HG02798 (cell line): ENCODE data around the gene RFX4.
"Not testable (repeated sequence)": the region's sequence is repeated elsewhere in the genome, so short reads cannot be mapped to it uniquely, and the experiment has no call there.

ENCODE experiments used
- ATAC-seq: cut with Tn5 transposase; IDR thresholded peaks from one replicate; pipeline ENCODE4 v1.9.1; 2021; ENCODE audit warnings: mild to moderate bottlenecking; ENCODE audit not compliant: unreplicated experiment, poor library complexity

Gene RFX4

DNA sequence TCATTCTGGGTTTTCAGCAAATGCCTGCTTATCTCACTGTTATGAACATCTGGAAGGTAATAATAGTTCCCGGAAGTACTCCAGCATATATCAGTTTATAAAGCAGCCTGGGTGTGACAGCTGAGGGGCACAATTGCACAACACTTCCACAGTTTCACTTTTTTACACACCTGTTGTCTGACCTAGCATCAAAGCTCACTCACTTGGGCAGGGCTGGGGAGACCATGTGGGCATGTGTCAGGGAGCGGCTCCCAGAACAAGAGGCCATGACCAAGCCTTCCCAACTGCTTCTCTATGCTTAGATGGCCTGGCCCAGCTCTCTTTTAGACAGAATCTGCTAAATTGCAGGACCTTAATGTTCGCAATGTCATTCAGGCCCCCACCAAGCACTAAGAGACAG, 140.6 kb downstream of the RFX4 start:
- ATAC-seq = no peak

- no peak for ATAC-seq
Observed at GRCh38 chr12:106724116-106724515, 141.3 kb downstream of the RFX4 start.

DNA sequence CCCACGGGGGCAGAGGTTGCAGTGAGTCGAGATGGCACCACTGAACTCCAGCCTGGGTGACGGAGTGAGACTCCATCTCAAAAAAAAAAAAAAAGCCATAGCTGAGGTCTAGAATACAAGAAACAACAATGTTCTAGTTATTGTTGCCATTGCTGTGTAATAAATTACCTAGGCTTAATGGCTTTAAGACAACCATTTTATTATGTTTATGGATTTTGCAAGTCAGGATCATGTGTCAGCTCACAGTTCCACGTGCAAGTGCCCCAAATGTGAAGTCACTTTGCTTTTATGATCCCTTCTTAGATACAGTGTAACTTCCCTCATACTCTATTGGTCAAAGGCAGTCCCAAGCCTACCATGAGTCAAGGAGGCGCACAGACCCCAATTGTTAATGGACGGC, 142.1 kb downstream of the RFX4 start:
- no peak for ATAC-seq

DNA sequence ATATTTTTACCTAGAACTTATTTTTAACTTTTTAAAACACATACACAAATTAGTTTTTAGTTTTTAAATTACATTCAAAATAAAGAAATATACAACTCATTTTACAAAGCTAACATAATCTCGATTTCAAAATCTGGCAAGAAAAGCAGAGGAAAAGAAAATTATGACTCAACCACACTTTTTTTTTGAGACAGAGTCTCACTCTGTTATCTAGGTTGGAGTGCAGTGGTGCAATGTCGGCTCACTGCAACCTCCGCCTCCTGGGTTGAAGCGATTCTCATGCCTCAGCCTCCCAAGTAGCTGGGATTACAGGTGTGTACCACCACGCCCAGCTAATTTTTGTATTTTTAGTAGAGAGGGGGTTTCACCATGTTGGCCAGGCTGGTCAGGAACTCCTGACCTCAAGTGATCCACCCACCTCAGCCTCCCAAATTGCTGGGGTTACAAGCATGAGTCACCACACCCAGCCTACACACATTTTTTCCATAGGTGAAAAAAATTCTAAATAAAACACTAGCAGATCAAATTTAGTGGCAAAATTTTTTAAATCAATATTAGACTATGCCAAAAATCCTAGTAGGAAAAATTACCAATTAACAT, 143.9 kb downstream of the RFX4 start:
- ATAC-seq = not testable (repeated sequence)

- no peak for ATAC-seq
Observed at GRCh38 chr12:106729611-106730010, 146.8 kb downstream of the RFX4 start.

- ATAC-seq = no peak
Observed at GRCh38 chr12:106732890-106733289, 150.1 kb downstream of the RFX4 start.

DNA sequence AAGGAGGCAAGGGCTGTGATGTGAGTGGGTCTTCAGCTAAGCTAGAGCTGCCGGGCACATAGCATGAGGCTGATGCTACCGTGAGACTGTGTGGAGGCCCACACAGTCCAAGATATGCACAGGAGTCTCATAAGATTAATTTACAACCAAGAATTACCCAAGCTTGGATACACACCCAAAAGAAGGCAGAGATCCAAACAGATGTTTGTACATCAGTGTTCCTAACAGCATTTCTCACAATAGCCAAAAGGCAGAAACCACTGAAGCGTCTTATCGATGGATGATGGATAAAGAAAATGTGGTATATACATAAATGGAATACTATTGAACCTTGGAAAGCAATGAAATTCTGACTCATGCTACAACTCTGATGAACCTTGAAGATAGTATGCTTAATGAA, 150.9 kb downstream of the RFX4 start:
- ATAC-seq = no peak

DNA sequence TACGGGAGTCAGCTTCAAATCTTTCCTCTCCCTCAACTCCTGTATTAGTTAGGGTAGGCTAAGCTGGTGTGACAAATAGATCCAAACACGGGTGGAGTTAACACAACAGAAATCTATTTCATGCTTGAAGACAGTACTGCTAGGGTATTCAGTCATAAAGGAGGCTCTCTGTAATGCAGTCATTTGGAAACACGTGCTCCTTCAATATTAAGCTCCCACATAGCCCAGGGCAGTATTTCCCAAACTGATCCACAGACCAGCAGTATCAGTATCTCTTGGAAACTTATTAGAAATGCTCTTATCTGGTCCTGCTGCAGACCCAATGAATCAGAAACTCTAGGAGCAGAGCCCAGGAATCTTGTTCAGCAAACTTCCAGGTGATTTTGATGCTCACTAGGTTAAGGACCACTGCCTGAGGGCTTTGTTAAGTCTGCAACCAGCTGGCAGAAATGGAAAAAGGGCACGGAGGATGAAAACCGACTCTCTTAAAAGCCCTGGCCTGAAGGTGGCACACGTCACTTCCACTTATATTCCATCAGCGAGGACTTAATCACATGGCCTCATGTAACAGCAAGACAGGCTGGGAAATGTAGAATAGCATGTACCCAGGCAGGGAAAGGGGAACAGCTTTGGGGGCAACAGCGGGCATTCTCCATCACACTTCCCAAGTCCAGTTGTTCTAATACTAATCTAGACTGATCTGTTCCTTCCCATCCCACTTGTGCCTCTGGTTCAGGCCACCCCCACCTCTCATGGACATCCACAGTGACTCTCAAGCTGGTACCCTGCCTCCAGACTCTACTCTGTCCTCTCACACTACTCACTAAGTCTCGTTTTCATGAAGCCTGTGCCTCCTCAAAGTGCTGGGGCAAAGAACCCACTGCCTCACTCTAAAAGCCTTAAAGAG, 153.5 kb downstream of the RFX4 start:
- no peak for ATAC-seq

DNA sequence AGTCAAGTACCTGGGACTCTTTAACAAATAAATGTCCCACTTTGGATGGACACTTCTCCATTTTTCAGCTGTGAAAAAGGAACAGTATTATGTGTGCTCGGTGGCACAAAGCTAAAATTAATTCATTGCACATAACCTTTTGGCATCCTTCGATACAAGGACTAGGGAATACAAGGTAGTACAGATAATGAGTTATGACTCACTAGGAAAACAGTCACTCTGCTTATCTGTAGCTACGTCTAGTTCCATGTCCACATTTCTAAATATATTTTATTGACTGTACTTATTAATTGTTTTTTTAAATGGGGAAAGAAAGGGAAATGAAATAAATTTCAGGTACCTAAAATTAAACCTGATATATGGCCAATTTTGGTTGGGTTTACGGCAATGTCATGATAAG, 156.5 kb downstream of the RFX4 start:
- no peak for ATAC-seq

DNA sequence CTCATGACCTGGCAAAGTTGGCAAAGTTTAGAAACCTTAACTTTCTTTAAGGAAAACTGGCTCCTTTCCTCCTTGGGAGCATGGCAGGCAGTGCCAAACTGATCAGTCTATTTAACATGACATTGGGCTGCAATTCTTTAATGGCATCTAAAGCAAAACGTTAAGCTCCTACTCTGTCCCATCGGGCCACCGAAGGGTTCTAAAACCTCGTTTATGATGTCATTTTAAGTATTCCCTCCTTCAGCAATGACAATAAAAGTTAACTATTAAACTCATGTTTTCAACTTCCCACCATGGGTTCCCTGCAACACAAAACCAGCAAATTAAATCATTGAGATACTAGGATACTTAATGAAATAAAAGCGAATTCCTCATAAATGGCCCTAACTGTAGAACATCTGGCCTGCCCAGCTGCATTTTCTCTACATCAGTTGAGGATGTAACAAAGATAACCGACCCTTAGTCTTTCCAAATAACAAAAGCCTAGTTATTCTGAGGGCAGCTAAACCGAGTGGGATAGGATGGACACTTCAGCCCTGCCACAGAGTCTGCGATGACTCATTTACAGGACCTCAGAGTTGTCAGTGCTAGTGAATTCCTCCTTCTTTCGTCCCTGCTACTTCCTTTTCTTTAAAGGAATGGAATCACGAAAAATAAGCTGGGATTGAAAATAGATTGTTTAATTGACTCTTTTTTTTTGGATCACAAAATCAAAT, 157.2 kb downstream of the RFX4 start:
- ATAC-seq = no peak

DNA sequence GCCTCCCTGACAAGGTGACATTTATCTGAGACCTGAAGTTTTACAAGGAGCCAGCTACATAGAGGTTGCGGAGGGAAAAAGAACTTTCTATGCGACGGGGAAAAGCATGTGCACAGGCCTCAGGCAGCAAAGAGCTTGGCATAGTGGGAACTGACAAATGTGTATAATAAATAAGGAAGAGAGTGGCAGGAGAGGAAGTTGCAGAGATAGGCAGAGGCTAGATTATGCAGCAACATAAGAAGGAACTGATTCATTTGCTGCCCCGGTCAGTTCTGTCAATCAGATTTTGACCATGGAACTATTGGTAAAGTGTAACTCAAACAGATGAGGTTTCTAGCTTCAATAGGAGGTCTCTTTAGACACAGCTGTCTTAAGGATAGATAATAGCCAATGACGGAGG, 158.0 kb downstream of the RFX4 start:
- no peak for ATAC-seq

DNA sequence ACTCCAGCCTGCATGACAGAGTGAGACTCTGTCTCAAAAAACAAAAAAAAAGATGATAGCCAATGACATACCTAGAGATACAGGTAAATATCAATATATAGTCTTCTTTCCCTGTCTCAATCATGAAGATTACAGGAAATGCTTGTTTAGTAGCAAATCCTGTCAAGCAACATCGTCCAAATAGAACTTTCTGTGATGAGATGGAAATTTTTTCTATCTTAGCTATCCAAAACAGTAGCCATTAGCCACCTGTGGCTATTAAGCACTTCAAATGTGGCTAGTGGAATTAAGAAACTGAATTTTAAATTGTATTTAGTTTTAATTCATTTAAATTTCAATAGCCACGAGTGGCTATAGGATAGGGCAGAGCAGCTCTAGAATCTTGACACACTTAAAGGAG, 158.4 kb downstream of the RFX4 start:
- no peak for ATAC-seq

GRCh38 chr12:106743270-106743988, 160.6 kb downstream of the RFX4 start:
- no peak for ATAC-seq

DNA sequence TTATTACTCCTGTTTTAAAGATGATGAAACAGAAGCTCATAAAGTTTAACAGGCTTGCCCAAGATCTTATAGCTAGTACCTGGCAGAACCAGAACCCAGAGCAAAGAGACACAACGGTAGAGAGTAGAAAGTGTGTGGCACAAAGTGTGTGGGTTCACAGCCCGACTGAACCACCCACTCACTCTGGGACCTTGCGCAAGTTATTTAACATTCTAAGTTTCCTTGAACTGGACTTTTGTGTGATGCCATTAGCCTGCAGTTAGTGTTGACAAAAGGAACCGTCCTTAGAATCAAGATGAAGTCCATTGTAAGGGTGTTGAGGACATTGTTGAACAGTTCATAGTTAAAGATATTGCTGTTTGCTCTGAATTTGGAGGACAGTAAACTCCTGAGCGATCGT, 161.8 kb downstream of the RFX4 start:
- no peak for ATAC-seq

DNA sequence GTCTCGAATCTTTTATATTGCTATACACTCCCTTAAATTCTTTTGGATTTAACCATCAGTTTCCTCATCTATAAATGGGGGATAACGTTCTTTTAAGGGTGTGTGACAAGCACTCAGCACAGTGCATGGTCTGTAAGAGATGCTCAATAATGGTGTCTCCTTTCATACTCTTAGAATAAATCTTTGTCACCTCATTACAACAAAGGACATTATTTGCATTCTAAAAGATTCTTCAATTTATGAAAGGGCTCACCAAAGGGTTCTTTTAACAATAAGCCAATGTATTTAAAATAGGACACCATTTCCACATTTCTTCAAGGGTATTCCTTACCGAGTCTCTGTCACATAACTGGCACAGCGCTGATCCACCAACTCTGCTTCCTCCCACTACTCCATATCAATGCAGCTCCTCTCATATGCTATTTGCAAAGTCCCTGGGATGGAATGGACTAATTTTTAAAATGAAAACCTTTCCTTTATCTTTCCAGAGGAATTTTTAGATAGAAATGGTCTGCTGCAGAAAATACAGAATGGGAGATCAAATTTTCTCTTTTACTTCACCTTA, 162.5 kb downstream of the RFX4 start:
- ATAC-seq = no peak

- ATAC-seq = no peak
Observed at GRCh38 chr12:106747973-106748436, 165.2 kb downstream of the RFX4 start.

GRCh38 chr12:106750524-106750923, 167.7 kb downstream of the RFX4 start:
- no peak for ATAC-seq

DNA sequence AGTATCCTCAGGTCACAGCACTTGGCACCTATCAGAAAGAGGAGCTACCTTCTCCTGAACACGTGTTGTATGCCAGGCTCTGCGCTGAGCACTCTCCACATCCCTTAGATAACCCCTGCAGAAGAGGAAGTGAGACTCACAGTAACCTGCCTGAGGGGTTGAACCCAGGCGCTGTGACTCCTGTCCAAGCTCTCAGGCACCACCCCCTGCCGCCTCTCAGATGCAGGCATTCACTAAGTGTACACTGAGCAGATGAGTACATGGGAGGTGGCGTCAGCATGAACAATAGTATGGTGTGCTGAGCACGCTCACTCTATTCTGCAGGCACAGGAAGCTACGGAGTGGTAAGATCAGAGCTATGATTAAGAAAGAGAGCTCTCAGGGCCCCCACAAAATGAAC, 170.7 kb downstream of the RFX4 start:
- ATAC-seq = peak; percentile 99

DNA sequence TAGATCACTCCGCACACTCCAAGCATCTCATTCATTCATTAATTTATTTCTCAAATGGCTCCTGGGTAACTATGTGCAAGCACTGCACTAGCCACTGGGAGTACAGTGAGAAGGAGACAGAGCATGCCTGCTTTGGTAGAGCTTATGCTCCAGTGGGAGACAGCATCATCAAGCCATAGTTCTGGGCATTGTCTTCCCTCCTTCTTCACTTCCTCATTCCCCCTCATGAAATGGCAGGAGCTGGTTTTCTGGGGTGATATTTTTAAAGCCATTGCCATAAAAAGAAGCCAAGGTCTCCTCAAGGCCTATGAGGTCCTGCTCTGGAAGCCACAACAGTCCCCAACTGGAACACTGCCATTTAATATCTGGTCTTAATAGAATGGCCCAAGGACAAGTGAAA, 171.5 kb downstream of the RFX4 start:
- ATAC-seq = no peak

DNA sequence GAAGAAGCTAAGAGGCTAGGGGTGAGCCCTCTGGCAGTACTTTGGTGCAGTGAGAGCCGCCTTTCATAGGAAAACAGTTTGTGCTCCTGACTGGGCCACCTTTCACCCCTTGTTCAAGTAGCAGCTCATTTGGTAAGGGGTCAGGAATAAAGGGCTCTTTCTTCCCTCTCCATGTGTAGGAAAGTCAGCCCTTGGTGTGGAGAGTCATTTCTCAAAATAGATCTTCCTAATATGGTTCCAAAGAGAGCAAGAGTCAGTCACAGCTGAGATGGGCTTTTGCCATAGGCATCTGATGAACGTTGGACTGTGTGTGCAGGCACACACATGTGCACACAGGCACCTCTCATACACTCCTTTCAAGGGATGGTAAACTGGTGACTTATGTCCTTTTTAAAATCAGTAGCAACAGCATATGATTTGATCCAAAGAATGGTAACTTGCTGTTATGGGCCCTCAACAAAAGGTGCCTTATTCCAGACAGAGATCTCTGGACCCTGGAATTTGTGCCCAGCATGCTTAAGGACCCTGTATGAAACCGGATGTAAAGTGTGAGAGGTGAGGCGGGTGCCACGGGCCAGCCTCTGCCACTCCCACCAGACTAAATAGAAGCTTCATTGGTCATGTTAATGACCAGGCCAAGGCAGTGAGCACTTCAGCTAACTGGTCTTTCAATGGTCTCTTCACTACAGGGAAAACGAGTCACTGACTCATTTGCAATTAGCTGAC, 175.0 kb downstream of the RFX4 start:
- ATAC-seq = no peak
